NCI-H1436 treated with DMSO at 0.1 percent for 48 hours (cell line): ENCODE measurements around the gene ASB18.

Experiments used
- DNase-seq: peaks from one replicate; lab custom pipeline; 2025; lab: John Stamatoyannopoulos, UW

ASB18 gene

GRCh38 chr2:236173729-236174607, 90.2 kb downstream of the ASB18 start:
- no peak for DNase-seq

GRCh38 chr2:236173036-236173728, 91.0 kb downstream of the ASB18 start:
- DNase-seq: no peak

DNA sequence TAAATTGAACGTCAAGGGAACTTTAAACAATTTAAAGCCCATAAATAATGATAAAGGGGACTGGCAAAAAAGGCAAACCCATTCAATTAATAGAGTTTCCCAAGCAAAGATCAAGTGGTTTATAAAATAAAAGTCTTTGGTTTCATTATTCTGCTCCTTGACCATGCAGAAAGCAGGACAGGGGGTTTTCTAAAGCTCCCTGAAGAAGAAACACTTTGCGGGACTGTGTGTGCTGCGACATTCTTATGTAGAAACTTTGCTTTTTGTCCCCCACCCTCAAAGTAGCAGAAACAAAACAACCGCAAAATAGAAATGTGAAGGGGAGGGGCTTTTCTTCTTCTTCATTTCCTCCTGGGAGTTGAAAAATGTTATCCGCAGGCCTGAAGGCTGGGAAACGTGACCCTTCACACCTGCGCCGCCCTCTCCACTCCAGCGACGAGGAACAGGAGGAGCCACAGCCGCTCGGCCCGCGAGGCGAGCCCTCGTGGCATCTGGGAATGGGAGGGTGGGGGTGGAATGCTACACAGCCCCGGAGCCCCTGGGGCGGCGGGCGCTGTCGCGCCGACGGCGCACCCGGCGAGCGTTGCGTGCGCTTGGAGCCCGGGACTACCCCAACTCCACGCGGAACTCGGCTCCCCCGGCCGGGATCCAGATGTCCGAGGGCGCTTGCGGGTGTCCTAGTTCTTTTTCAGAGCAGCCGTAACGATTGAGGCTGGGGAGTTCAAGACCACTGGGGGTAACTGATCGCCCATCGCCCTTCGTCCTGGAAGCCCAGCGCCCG, 91.8 kb downstream of the ASB18 start:
- no peak for DNase-seq

DNA sequence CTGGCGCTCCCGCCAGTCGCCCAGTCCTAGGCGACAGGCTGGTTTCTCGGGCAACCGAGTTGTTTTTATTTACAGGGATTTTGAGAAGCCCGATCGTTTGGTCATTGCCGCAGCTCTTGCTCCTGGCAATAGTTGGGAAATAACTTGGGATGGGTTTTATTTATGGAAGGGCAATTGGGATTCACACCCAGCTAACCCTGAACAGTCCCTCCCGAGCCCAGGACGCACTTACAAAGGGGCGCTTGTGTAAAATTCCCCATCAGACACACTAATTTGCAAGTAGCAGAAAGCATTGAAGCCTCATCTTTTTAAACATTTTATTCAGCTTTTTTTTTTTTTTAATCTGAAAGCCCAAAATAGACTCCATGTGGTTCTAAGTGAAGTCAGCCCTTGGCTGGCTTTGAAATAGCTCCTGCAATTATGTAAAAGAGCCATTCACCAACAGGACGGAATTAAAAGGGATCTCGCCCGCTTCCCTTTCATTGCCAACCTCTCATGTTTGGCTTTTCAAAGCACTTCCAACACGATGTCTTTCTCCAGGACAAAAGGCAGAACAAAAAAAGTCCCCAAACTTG, 92.4 kb downstream of the ASB18 start:
- no peak for DNase-seq

DNA sequence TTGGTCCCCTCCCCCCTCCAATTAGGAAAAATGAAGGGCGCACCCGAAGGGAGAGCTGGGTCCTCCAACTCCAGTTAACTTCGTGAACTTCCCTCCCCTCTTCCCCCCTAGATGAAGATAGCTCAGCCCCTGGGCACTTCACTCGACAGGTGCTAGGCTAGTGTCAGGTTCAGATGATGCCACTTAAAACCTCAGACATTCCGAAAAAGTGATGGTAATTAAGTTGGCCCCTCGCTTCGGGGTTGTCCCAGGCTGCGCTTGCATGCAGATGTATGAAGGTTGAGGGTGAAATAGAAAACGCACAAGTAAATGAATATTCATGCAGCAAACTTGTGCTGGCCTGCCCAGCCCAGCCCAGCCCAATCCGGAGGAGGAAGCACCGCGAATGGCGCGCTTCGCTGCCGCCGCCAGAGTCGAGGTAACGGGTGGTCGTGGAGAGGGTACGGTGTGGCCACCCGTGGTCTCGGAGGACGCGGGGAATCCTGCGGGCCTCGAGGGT, 93.0 kb downstream of the ASB18 start:
- no peak for DNase-seq

DNA sequence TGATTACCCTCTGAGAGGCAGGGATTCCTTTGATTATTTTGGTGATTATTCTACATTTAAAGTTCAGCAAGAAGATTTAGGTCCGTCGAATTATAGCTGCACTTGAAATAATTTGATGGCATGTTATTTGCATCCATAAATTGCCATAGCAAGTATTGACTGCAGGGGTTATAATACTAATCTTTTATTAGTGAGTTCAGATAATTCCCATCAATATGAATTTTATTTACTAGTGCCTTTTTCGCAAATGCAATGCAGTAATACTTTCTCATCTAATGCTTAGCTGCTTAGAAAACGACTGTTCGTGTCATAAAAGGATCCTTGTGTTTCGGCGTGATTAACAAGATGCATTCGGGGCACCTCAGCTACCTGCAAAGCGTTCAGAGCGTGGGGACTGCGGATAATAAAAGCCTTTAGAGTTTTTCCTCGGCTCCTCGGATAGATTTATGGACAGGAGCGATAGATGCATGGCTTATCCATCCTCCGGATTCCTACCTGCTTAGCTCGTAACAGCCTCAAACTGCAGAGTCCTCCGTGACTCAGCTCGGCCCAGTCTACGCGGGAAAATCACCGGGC, 93.5 kb downstream of the ASB18 start:
- DNase-seq: no peak

- DNase-seq: no peak
These were observed 94.2 kb downstream of the ASB18 start for GRCh38 chr2:236169741-236170589.

GRCh38 chr2:236169151-236169721, 95.0 kb downstream of the ASB18 start:
- DNase-seq: peak; percentile 15

- DNase-seq: no peak
These were observed 95.8 kb downstream of the ASB18 start, which contains the start of gene GBX2 for GRCh38 chr2:236168110-236169080. Gene GBX2 (minus strand): TSS chr2:236168386. CDS start chr2:236167971, 415 bp downstream.

- DNase-seq: no peak
These were observed 96.7 kb downstream of the ASB18 start for GRCh38 chr2:236167297-236168109.

DNA sequence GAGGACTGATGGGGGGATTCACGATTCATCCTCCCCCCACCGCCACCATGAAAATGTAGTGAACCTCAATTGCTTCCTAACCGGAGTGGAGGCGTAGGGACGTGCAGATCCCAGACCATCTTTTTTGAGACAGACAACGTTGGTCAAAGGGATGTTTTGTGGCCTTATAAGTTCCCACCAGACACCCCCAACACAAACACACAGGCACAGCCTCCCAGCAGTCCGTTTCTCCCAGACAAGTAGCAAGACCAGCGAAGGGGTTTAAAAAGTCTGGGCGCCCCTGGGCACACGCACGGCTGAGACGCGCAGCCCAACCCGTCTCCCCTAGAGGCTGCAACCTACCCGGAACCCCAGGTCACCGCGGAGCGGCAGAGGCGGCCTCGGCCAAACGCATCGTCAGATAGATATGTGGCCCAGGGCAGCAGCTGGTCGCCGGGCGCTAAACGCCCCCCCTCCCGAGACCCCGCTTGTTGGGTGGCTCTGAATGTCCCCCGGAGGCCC, 97.4 kb downstream of the ASB18 start:
- DNase-seq: no peak

GRCh38 chr2:236165842-236166795, 98.1 kb downstream of the ASB18 start:
- no peak for DNase-seq

GRCh38 chr2:236164925-236165841, 99.0 kb downstream of the ASB18 start:
- no peak for DNase-seq

GRCh38 chr2:236164201-236164924, 99.8 kb downstream of the ASB18 start:
- no peak for DNase-seq
